Heart left ventricle (tissue), 13 donors: ENCODE measurements around the gene DGAT2L6.

ENCODE experiments used
- CTCF ChIP-seq, 12 donors: fragments of 200-600 bp; sonication (generic) in 4 of 12; IDR thresholded peaks; one replicate each; pipeline versions ENCODE4 v1.5.0 to v1.8.0; 2018 to 2022; ENCODE audit warnings: antibody characterized with exemption in 12 of 12, mild to moderate bottlenecking in 5 of 12
- POLR2A ChIP-seq, 2 donors: fragments of 450-650 bp; IDR thresholded peaks; one replicate each; pipeline ENCODE4 v1.6.1; 2017; ENCODE audit warnings: antibody characterized with exemption in 2 of 2, mild to moderate bottlenecking in 2 of 2, moderate library complexity in 2 of 2
- donor health status: ischemic (EF 13 %, LVEDD 7.1; RV severe dilation, severe dysfunction).
- donor health status: DM: no; HTN: yes; CAD: no.
- donor health status: DM: no; HTN: no; CAD: no.
- donor health status: ischemic (EF 25% LVEDD 6.9; RV normal size, moderate dysfunction).
- donor health status: ischemic (EF 25% LVEDD 5.7; RV mildly dilated, moderate dysfunction).
- donor health status: ischemic (EF 35%, LVEDD 5.7; RV mildly dilated, moderate dysfunction).
- donor health status: nonischemic (EF 11% LVEDD 7.7; RV severe dilation, severe dysfunction).
- donor health status: DM: yes; HTN: yes; CAD: no.
- donor health status: PGD.
- donor health status: ischemic (EF 29% LVEDD 5.4; RV normal size, mild dysfunction).
- donor health status: nonischemic (EF 23%, LVEDD 6.1; RV moderate dilation, normal function).

- no peak for TF ChIP-seq POLR2A (IDR thresholded peaks at IDR 0.05)
- no peak for TF ChIP-seq CTCF (IDR thresholded peaks at IDR 0.05)
Measured at GRCh38 chrX:70234355-70234754, 57.1 kb downstream of the DGAT2L6 start, which contains the start of gene AWAT1.
